Hematopoietic multipotent progenitor cell treated with erythropoietin and hydrocortisone succinate and interleukin-3 and kit ligand, for 8 days (in vitro differentiated cells): ENCODE measurements around the gene ZNF615.
"Not testable (repeated sequence)": the region's sequence is repeated elsewhere in the genome, so short reads cannot be mapped to it uniquely, and the experiment has no call there.

ENCODE experiments used
- DNase-seq: peaks from one replicate; pipeline ENCODE4 v3.0.0-alpha.2; 2015

Gene ZNF615

GRCh38 chr19:51980116-51980736 lies 27.8 kb downstream of the ZNF615 start:
- DNase-seq, result no peak

- no peak for DNase-seq
These were observed 29.1 kb downstream of the ZNF615 start for GRCh38 chr19:51978882-51979281.

GRCh38 chr19:51977346-51977745 lies 30.7 kb downstream of the ZNF615 start:
- DNase-seq, result no peak

- DNase-seq, result no peak
These were observed 31.2 kb downstream of the ZNF615 start for GRCh38 chr19:51976852-51977251.

- DNase-seq, result not testable (repeated sequence)
These were observed 32.2 kb downstream of the ZNF615 start for GRCh38 chr19:51975787-51976186.

- DNase-seq, result peak; percentile 23
These were observed 36.4 kb downstream of the ZNF615 start for GRCh38 chr19:51971624-51972023.

GRCh38 chr19:51970718-51971117 lies 37.3 kb downstream of the ZNF615 start:
- no peak for DNase-seq

GRCh38 chr19:51965583-51965982 lies 42.4 kb downstream of the ZNF615 start:
- no peak for DNase-seq

- DNase-seq, result not testable (repeated sequence)
These were observed 47.3 kb downstream of the ZNF615 start for GRCh38 chr19:51960621-51961233.

- no peak for DNase-seq
These were observed 48.2 kb downstream of the ZNF615 start for GRCh38 chr19:51959791-51960190.

GRCh38 chr19:51957846-51958245 lies 50.2 kb downstream of the ZNF615 start:
- not testable (repeated sequence) for DNase-seq

GRCh38 chr19:51948975-51949374 lies 59.0 kb downstream of the ZNF615 start:
- DNase-seq, result no peak

GRCh38 chr19:51946602-51947001 lies 61.4 kb downstream of the ZNF615 start:
- no peak for DNase-seq

GRCh38 chr19:51944798-51945552 lies 63.0 kb downstream of the ZNF615 start:
- no peak for DNase-seq
